ENCODE data around the gene PGGHG.
"Not testable (repeated sequence)": the region's sequence is repeated elsewhere in the genome, so short reads cannot be mapped to it uniquely, and the experiment has no call there.

Gene PGGHG

GRCh38 chr11:297586-298405 lies 8.9 kb downstream of the PGGHG start:
- no peak for DNase-seq (ENCODE audit: low spot score)

GRCh38 chr11:298406-299065 lies 9.6 kb downstream of the PGGHG start:
- DNase-seq (ENCODE audit: low spot score) = no peak

- no peak for DNase-seq (ENCODE audit: low spot score)
Observed at GRCh38 chr11:299081-299891, 10.4 kb downstream of the PGGHG start, which contains the start of gene IFITM5. Gene IFITM5 (minus strand): TSS chr11:299526. CDS start chr11:299490, 36 bp downstream.

- DNase-seq (ENCODE audit: low spot score) = no peak
Observed at GRCh38 chr11:299951-300735, 11.2 kb downstream of the PGGHG start.

- no peak for DNase-seq (ENCODE audit: low spot score)
Observed at GRCh38 chr11:303363-303762, 14.4 kb downstream of the PGGHG start.

GRCh38 chr11:304061-304506 lies 15.2 kb downstream of the PGGHG start:
- DNase-seq (ENCODE audit: low spot score) = no peak

GRCh38 chr11:304915-305843 lies 16.3 kb downstream of the PGGHG start:
- no peak for DNase-seq (ENCODE audit: low spot score)

GRCh38 chr11:305844-306211 lies 16.9 kb downstream of the PGGHG start:
- DNase-seq (ENCODE audit: low spot score) = no peak

GRCh38 chr11:306645-307371 lies 17.9 kb downstream of the PGGHG start:
- no peak for DNase-seq (ENCODE audit: low spot score)

GRCh38 chr11:307766-308708 lies 19.1 kb downstream of the PGGHG start, which contains the start of gene IFITM2:
Gene IFITM2 (plus strand): TSS chr11:307816. CDS start chr11:308193, 377 bp downstream.
- DNase-seq (ENCODE audit: low spot score) = peak; percentile 80

- not testable (repeated sequence) for DNase-seq (ENCODE audit: low spot score)
Observed at GRCh38 chr11:308740-309665, 20.1 kb downstream of the PGGHG start.

GRCh38 chr11:309979-310572 lies 21.1 kb downstream of the PGGHG start:
- DNase-seq (ENCODE audit: low spot score) = not testable (repeated sequence)

GRCh38 chr11:311013-311748 lies 22.3 kb downstream of the PGGHG start:
- not testable (repeated sequence) for DNase-seq (ENCODE audit: low spot score)

GRCh38 chr11:312092-312816 lies 23.3 kb downstream of the PGGHG start:
- no peak for DNase-seq (ENCODE audit: low spot score)

GRCh38 chr11:313304-313786 lies 24.4 kb downstream of the PGGHG start:
- no peak for DNase-seq (ENCODE audit: low spot score)

Measured in ecto neural progenitor cell (in vitro differentiated cells).